Loucy (cell line): ENCODE measurements around the gene ANKZF1.

Source experiments
- H2AFZ ChIP-seq: fragments of 200-600 bp; sonication (generic); 2 replicates; pipeline ENCODE4 v1.6.0; 2016; ENCODE audit warnings: antibody characterized with exemption, mild to moderate bottlenecking, low read length, moderate library complexity
- H3F3A ChIP-seq: fragments of 200-600 bp; 2 replicates; pipeline ENCODE4 v1.6.0; 2016; ENCODE audit warnings: antibody characterized with exemption, low read depth, mild to moderate bottlenecking
- H3K27me3 ChIP-seq: fragments of 200-600 bp; sonication (generic); 2 replicates; pipeline ENCODE4 v1.6.1; 2014; ENCODE audit warnings: low read length, mild to moderate bottlenecking; ENCODE audit not compliant: insufficient read depth, poor library complexity, severe bottlenecking
- H3K36me3 ChIP-seq: fragments of 200-600 bp; sonication (generic); 2 replicates; pipeline ENCODE4 v1.6.1; 2016; ENCODE audit warnings: low read length; ENCODE audit not compliant: insufficient read depth
- H3K4me1 ChIP-seq: fragments of 200-600 bp; sonication (generic); 2 replicates; pipeline ENCODE4 v1.5.1; 2014; ENCODE audit warnings: low read length, mild to moderate bottlenecking; ENCODE audit not compliant: insufficient read depth, poor library complexity, severe bottlenecking
- H3K4me2 ChIP-seq: fragments of 200-600 bp; sonication (generic); 2 replicates; pipeline ENCODE4 v1.6.0; 2014; ENCODE audit warnings: antibody characterized with exemption, low read length, low read depth, mild to moderate bottlenecking; ENCODE audit not compliant: poor library complexity, severe bottlenecking
- H3K4me3 ChIP-seq: fragments of 200-600 bp; sonication (generic); 2 replicates; pipeline ENCODE4 v1.5.1; 2014; ENCODE audit warnings: low read length, mild to moderate bottlenecking, mixed read lengths; ENCODE audit not compliant: poor library complexity, severe bottlenecking
- H3K79me2 ChIP-seq: fragments of 200-600 bp; sonication (generic); 2 replicates; pipeline ENCODE4 v1.6.1; 2014; ENCODE audit warnings: low read length; ENCODE audit not compliant: insufficient read depth
- H3K9ac ChIP-seq: fragments of 200-600 bp; sonication (generic); 2 replicates; pipeline ENCODE4 v1.6.0; 2014; ENCODE audit warnings: mild to moderate bottlenecking, low read depth, low read length, moderate library complexity; ENCODE audit not compliant: poor library complexity, severe bottlenecking
- H3K9me2 ChIP-seq: fragments of 200-600 bp; sonication (generic); replicated peaks from 2 replicates; pipeline ENCODE4 v1.6.1; 2016; ENCODE audit warnings: low read depth, low read length, mixed read lengths
- H3K9me3 ChIP-seq: fragments of 200-600 bp; sonication (generic); 2 replicates; pipeline ENCODE4 v1.6.1; 2014; ENCODE audit warnings: mild to moderate bottlenecking, antibody characterized with exemption, low read length, low read depth; ENCODE audit not compliant: insufficient read depth
- H4K20me1 ChIP-seq: fragments of 200-600 bp; sonication (generic); 2 replicates; pipeline ENCODE4 v1.6.0; 2014; ENCODE audit warnings: antibody characterized with exemption, low read length, mild to moderate bottlenecking; ENCODE audit not compliant: insufficient read depth, poor library complexity, severe bottlenecking
- EZH2phosphoT487 ChIP-seq: fragments of 200-600 bp; IDR thresholded peaks from 2 replicates; pipeline ENCODE4 v1.6.1; 2018; ENCODE audit warnings: antibody characterized with exemption, mild to moderate bottlenecking, moderate library complexity, borderline replicate concordance
- TF ChIP-seq, protein P1 (sequence below): fragments of 200-600 bp; sonication (generic); conservative IDR thresholded peaks from 2 replicates; pipeline ENCODE4 v1.5.1; 2014; ENCODE audit warnings: mild to moderate bottlenecking, antibody characterized with exemption, low read length

The ANKZF1 gene

GRCh38 chr2:219252570-219252899 lies 22.9 kb downstream of the ANKZF1 start:
- Histone ChIP-seq H2AFZ (peak overlapping the region; percentile 34; the same call in 1 of the 2 replicates), H3K4me2 (peak overlapping the region; percentile 85)

GRCh38 chr2:219252900-219253752 lies 23.5 kb downstream of the ANKZF1 start, which contains the start of gene TUBA4B:
Gene TUBA4B (plus strand): TSS chr2:219253243. CDS start chr2:219253408, 165 bp downstream.
- Histone ChIP-seq H3K9ac (peak within 1 kb of the TSS; percentile 47), H3K4me1 (peaks cover 49% of the 10 kb centered on the region), H2AFZ (peak within 1 kb of the TSS; percentile 42)

More at GRCh38 chr2:219252570-219252899, 22.9 kb downstream of the ANKZF1 start:
- Histone ChIP-seq H3K36me3 (no peaks in the 10 kb centered on the region), H3K9me2 (no peaks in the 10 kb centered on the region), H3K4me1 (peaks cover 55% of the 10 kb centered on the region), H3K4me3 (peak overlapping the region; percentile 73), H3K9me3 (no peaks in the 10 kb centered on the region), H3F3A (no peaks in the 10 kb centered on the region), H3K9ac (peak overlapping the region; percentile 47), H4K20me1 (peaks cover 11% of the 10 kb centered on the region), H3K79me2 (no peaks in the 10 kb centered on the region), H3K27me3 (peaks cover 45% of the 10 kb centered on the region)
- no peak for TF ChIP-seq EZH2phosphoT487
- TF ChIP-seq, protein P1, sequence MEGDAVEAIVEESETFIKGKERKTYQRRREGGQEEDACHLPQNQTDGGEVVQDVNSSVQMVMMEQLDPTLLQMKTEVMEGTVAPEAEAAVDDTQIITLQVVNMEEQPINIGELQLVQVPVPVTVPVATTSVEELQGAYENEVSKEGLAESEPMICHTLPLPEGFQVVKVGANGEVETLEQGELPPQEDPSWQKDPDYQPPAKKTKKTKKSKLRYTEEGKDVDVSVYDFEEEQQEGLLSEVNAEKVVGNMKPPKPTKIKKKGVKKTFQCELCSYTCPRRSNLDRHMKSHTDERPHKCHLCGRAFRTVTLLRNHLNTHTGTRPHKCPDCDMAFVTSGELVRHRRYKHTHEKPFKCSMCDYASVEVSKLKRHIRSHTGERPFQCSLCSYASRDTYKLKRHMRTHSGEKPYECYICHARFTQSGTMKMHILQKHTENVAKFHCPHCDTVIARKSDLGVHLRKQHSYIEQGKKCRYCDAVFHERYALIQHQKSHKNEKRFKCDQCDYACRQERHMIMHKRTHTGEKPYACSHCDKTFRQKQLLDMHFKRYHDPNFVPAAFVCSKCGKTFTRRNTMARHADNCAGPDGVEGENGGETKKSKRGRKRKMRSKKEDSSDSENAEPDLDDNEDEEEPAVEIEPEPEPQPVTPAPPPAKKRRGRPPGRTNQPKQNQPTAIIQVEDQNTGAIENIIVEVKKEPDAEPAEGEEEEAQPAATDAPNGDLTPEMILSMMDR, result no peak

DNA sequence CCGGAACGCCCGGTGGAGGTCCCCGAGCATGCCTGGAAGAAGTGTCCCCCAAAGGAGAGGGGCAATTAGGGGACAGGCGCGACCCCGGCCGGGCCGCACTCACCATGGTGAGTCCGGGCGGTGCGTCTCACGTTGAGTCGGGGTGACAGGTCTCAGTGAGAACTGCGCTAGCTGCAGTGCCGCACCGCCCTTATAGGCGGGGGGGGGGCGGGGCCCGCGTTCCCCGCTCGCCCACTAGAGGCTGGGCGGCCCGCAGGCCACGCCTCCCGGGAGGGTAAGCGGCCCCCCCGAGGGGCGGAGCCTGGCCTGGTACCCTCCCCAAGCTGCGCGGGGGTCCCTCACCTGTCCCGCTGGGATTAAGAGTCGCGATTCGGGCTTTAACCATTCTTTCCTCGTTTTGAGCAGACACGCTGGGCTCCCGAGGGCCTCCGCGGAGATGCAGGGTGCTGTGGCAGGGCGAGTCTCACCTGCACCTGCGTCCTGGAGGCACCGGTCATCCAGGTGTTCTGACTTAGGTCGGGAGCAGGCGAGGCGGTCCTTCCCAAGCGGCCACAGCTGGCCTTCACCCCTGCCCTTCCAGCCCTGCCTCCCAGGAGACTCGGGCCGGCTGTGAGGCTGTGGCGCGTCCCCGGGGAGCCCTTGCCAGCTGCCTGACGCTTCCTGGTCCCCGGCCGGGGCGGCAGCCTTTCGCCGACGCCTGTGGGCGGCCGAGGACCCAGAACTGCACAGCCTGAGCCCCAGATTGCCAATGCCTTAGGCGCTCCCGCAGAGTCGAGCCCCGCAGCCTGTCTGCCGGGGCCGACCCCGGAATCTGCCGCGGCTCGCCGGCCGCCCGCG lies 24.4 kb downstream of the ANKZF1 start, which contains the start of gene TUBA4A:
Gene TUBA4A, minus strand, starts transcription at position 166 of the 837 bp plus-strand sequence. Its CDS starts 60 bp downstream, at position 106.
- TF ChIP-seq, protein P1, result no peak
- TF ChIP-seq EZH2phosphoT487, result no peak
- Histone ChIP-seq H3F3A (no peaks in the 10 kb centered on the region), H3K27me3 (peaks cover 45% of the 10 kb centered on the region), H4K20me1 (peaks cover 2% of the 10 kb centered on the region), H3K9me2 (no peaks in the 10 kb centered on the region), H3K4me3 (peak within 1 kb of the TSS; percentile 73), H3K36me3 (no peaks in the 10 kb centered on the region), H3K9ac (peak within 1 kb of the TSS; percentile 47), H3K9me3 (no peaks in the 10 kb centered on the region), H3K79me2 (no peaks in the 10 kb centered on the region), H3K4me2 (peak within 1 kb of the TSS; percentile 85), H3K4me1 (peaks cover 41% of the 10 kb centered on the region), H2AFZ (peak within 1 kb of the TSS; percentile 42)

More at GRCh38 chr2:219252900-219253752, 23.5 kb downstream of the ANKZF1 start, which contains the start of gene TUBA4B:
- H3K36me3 ChIP-seq, result no peaks in the 10 kb centered on the region
- peaks cover 45% of the 10 kb centered on the region for H3K27me3 ChIP-seq
- H3K9me2 ChIP-seq, result no peaks in the 10 kb centered on the region
- H3K4me3 ChIP-seq, result peak within 1 kb of the TSS; percentile 73
- H3K79me2 ChIP-seq, result no peaks in the 10 kb centered on the region
- TF ChIP-seq, protein P1, result no peak
- TF ChIP-seq EZH2phosphoT487, result no peak
- no peaks in the 10 kb centered on the region for H3K9me3 ChIP-seq
- peaks cover 8% of the 10 kb centered on the region for H4K20me1 ChIP-seq
- no peaks in the 10 kb centered on the region for H3F3A ChIP-seq
- H3K4me2 ChIP-seq, result peak within 1 kb of the TSS; percentile 85
